Measurements from ENCODE around the gene LAMA1.

DNA sequence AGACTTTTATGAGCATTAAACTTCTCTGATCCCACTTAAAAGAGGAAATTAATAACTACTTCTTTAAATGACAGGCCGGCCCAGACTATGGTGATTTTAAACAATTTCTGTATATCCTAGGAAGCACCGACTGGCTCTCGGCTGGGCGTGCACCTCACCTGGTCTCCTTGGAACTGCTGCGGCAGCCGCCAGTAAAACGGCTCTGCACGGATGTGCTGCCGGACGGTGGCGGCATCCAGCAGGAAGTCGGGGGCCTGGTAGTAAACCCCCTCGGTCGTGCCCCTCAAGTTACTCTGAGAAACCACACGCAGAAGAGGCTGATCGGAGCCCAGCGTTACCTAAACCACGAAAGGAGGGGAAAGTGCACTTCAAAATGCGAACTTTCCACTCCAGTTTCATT is 106.5 kb downstream of the LAMA1 start:
- TF ChIP-seq, protein P1, sequence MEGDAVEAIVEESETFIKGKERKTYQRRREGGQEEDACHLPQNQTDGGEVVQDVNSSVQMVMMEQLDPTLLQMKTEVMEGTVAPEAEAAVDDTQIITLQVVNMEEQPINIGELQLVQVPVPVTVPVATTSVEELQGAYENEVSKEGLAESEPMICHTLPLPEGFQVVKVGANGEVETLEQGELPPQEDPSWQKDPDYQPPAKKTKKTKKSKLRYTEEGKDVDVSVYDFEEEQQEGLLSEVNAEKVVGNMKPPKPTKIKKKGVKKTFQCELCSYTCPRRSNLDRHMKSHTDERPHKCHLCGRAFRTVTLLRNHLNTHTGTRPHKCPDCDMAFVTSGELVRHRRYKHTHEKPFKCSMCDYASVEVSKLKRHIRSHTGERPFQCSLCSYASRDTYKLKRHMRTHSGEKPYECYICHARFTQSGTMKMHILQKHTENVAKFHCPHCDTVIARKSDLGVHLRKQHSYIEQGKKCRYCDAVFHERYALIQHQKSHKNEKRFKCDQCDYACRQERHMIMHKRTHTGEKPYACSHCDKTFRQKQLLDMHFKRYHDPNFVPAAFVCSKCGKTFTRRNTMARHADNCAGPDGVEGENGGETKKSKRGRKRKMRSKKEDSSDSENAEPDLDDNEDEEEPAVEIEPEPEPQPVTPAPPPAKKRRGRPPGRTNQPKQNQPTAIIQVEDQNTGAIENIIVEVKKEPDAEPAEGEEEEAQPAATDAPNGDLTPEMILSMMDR (IDR thresholded peaks at IDR 0.05), result no peak
- no peak for TF ChIP-seq POLR2A (IDR thresholded peaks at IDR 0.05)
- TF ChIP-seq EP300 (IDR thresholded peaks at IDR 0.05), result no peak
